Ishikawa (cell line): Measurements from ENCODE around the gene METTL1.

ENCODE experiments used
- CEBPB ChIP-seq: IDR thresholded peaks from 2 replicates; pipeline ENCODE4 v1.6.1; 2012
- CREB1 ChIP-seq: IDR thresholded peaks from 2 replicates; pipeline ENCODE4 v1.6.1; 2012; ENCODE audit warnings: low read depth
- EGR1 ChIP-seq: IDR thresholded peaks from 2 replicates; pipeline ENCODE4 v1.6.1; 2012
- EP300 ChIP-seq: IDR thresholded peaks from 2 replicates; pipeline ENCODE4 v1.6.1; 2012; ENCODE audit warnings: borderline replicate concordance
- FOXM1 ChIP-seq: IDR thresholded peaks from 2 replicates; pipeline ENCODE4 v1.6.1; 2012; ENCODE audit warnings: low read depth, borderline replicate concordance
- MAX ChIP-seq: IDR thresholded peaks from 2 replicates; pipeline ENCODE4 v1.6.1; 2012
- NFIC ChIP-seq: IDR thresholded peaks from 2 replicates; pipeline ENCODE4 v1.6.1; 2012
- RAD21 ChIP-seq: IDR thresholded peaks from 2 replicates; pipeline ENCODE4 v1.6.1; 2012; ENCODE audit warnings: low read depth
- TAF1 ChIP-seq: IDR thresholded peaks from 2 replicates; pipeline ENCODE4 v1.6.1; 2012; ENCODE audit warnings: low read depth, mild to moderate bottlenecking
- TCF12 ChIP-seq: IDR thresholded peaks from 2 replicates; pipeline ENCODE4 v1.6.1; 2012; ENCODE audit warnings: low read depth
- TEAD4 ChIP-seq: IDR thresholded peaks from 2 replicates; pipeline ENCODE4 v1.6.1; 2012
- USF1 ChIP-seq: IDR thresholded peaks from 2 replicates; pipeline ENCODE4 v1.6.1; 2012
- YY1 ChIP-seq: IDR thresholded peaks from 2 replicates; pipeline ENCODE4 v1.6.1; 2012; ENCODE audit warnings: low read depth
- ZBTB7A ChIP-seq: IDR thresholded peaks from 2 replicates; pipeline ENCODE4 v1.6.1; 2012; ENCODE audit warnings: low read depth
- TF ChIP-seq, protein P1 (sequence below): IDR thresholded peaks from 2 replicates; pipeline ENCODE4 v1.6.1; 2012; ENCODE audit warnings: low read depth, mild to moderate bottlenecking

Gene METTL1

GRCh38 chr12:57726884-57727757 is 44.8 kb downstream of the METTL1 start:
- no peak for TF ChIP-seq EP300
- TF ChIP-seq MAX = peak; percentile 92
- no peak for TF ChIP-seq USF1
- TF ChIP-seq YY1 = 0 out of 2 replicates have a peak, but pooled peaks have one; percentile 4
- TF ChIP-seq, protein P1, sequence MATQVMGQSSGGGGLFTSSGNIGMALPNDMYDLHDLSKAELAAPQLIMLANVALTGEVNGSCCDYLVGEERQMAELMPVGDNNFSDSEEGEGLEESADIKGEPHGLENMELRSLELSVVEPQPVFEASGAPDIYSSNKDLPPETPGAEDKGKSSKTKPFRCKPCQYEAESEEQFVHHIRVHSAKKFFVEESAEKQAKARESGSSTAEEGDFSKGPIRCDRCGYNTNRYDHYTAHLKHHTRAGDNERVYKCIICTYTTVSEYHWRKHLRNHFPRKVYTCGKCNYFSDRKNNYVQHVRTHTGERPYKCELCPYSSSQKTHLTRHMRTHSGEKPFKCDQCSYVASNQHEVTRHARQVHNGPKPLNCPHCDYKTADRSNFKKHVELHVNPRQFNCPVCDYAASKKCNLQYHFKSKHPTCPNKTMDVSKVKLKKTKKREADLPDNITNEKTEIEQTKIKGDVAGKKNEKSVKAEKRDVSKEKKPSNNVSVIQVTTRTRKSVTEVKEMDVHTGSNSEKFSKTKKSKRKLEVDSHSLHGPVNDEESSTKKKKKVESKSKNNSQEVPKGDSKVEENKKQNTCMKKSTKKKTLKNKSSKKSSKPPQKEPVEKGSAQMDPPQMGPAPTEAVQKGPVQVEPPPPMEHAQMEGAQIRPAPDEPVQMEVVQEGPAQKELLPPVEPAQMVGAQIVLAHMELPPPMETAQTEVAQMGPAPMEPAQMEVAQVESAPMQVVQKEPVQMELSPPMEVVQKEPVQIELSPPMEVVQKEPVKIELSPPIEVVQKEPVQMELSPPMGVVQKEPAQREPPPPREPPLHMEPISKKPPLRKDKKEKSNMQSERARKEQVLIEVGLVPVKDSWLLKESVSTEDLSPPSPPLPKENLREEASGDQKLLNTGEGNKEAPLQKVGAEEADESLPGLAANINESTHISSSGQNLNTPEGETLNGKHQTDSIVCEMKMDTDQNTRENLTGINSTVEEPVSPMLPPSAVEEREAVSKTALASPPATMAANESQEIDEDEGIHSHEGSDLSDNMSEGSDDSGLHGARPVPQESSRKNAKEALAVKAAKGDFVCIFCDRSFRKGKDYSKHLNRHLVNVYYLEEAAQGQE = peak; percentile 86
- TF ChIP-seq TAF1 = no peak
- no peak for TF ChIP-seq CEBPB
- no peak for TF ChIP-seq CREB1
- peak; percentile 13; the same call in 1 of the 2 replicates for TF ChIP-seq TCF12
- TF ChIP-seq NFIC = peak; percentile 91
- TF ChIP-seq TEAD4 = 0 out of 2 replicates have a peak, but pooled peaks have one; percentile 11

- TF ChIP-seq, protein P1 = no peak
- TF ChIP-seq TEAD4 = no peak
- TF ChIP-seq RAD21 = peak; percentile 66
- TF ChIP-seq ZBTB7A = peak; percentile 83; the same call in 1 of the 2 replicates
- TF ChIP-seq YY1 = 0 out of 2 replicates have a peak, but pooled peaks have one; percentile 29
- no peak for TF ChIP-seq FOXM1
- no peak for TF ChIP-seq NFIC
- TF ChIP-seq MAX = peak; percentile 22
- peak; percentile 48; the same call in 1 of the 2 replicates for TF ChIP-seq EGR1
- no peak; the same call in 1 of the 2 replicates for TF ChIP-seq EP300
- TF ChIP-seq CREB1 = no peak
- no peak for TF ChIP-seq CEBPB
- peak; percentile 76 for TF ChIP-seq USF1
- no peak; the same call in 1 of the 2 replicates for TF ChIP-seq TAF1
- peak; percentile 12; the same call in 1 of the 2 replicates for TF ChIP-seq TCF12
These were observed 45.6 kb downstream of the METTL1 start for GRCh38 chr12:57726151-57726883.

DNA sequence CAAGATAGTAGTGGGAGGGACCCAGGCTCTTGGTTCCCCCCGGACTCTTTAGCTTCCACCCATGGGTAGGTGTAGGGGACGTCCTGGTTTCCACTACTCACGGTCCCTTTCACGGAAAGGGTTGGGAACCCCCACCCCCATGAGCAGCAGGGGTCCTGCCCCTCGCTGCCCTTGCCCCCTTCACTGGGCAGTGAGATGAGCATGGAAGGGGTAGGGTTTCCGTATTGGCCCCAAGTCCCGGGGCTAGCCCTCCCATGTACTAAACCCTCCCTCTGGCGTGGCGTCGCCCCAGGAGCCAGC is 46.1 kb downstream of the METTL1 start:
- TF ChIP-seq MAX = 0 out of 2 replicates have a peak, but pooled peaks have one; percentile 37
- TF ChIP-seq, protein P1 = no peak
